Liver (tissue), 3 donors: Measurements from ENCODE around the gene THOC7.

ENCODE experiments used
- CTCF ChIP-seq: fragments of 150-350 bp; IDR thresholded peaks from 2 replicates; pipeline ENCODE4 v1.5.1; 2017; ENCODE audit warnings: improper control_type of control experiment, low read depth, low read length; ENCODE audit not compliant: missing input control
- EGR1 ChIP-seq, 2 donors: IDR thresholded peaks; 2 replicates each; pipeline ENCODE4 v1.6.1; 2016 to 2018; ENCODE audit warnings: antibody characterized with exemption in 2 of 2, low read depth in 2 of 2
- FOXA1 ChIP-seq: IDR thresholded peaks from 2 replicates; pipeline ENCODE4 v1.6.1; 2016; ENCODE audit warnings: antibody characterized with exemption
- GABPA ChIP-seq, 2 donors: IDR thresholded peaks in 1 of 2; conservative IDR thresholded peaks in 1 of 2; 2 replicates each; pipeline ENCODE4 v1.6.1; 2016; ENCODE audit warnings: antibody characterized with exemption in 2 of 2, mild to moderate bottlenecking in 1 of 2, moderate library complexity in 1 of 2
- HNF4G ChIP-seq: IDR thresholded peaks from 2 replicates; pipeline ENCODE4 v1.6.1; 2016; ENCODE audit warnings: antibody characterized with exemption
- JUND ChIP-seq, 2 donors: IDR thresholded peaks; 2 replicates each; pipeline ENCODE4 v1.6.1; 2016; ENCODE audit warnings: antibody characterized with exemption in 2 of 2
- RAD21 ChIP-seq, 2 donors: IDR thresholded peaks; 2 replicates each; pipeline ENCODE4 v1.6.1; 2016; ENCODE audit warnings: antibody characterized with exemption in 2 of 2, mild to moderate bottlenecking in 2 of 2
- RXRA ChIP-seq, 2 donors: IDR thresholded peaks; 2 replicates each; pipeline ENCODE4 v1.6.1; 2017 to 2018; ENCODE audit warnings: antibody characterized with exemption in 2 of 2, mild to moderate bottlenecking in 1 of 2
- SP1 ChIP-seq: IDR thresholded peaks from 2 replicates; pipeline ENCODE4 v1.6.1; 2018; ENCODE audit warnings: antibody characterized with exemption, mild to moderate bottlenecking
- TAF1 ChIP-seq: conservative IDR thresholded peaks from 2 replicates; pipeline ENCODE4 v1.6.1; 2016; ENCODE audit warnings: antibody characterized with exemption, mild to moderate bottlenecking
- YY1 ChIP-seq: IDR thresholded peaks from 2 replicates; pipeline ENCODE4 v1.6.1; 2016; ENCODE audit warnings: antibody characterized with exemption, mild to moderate bottlenecking
- ZBTB33 ChIP-seq: IDR thresholded peaks from 2 replicates; pipeline ENCODE4 v1.6.1; 2016; ENCODE audit warnings: antibody characterized with exemption
- TF ChIP-seq, protein P1 (sequence below): IDR thresholded peaks from 2 replicates; pipeline ENCODE4 v1.6.1; 2016; ENCODE audit warnings: antibody characterized with exemption, mild to moderate bottlenecking
- TF ChIP-seq, protein P2 (sequence below): IDR thresholded peaks from 2 replicates; pipeline ENCODE4 v1.6.1; 2016; ENCODE audit warnings: antibody characterized with exemption
- donor health status: healthy.
- donor health status: healthy.

GRCh38 chr3:63911509-63911872 is 47.9 kb upstream of the THOC7 start:
- TF ChIP-seq, protein P1, sequence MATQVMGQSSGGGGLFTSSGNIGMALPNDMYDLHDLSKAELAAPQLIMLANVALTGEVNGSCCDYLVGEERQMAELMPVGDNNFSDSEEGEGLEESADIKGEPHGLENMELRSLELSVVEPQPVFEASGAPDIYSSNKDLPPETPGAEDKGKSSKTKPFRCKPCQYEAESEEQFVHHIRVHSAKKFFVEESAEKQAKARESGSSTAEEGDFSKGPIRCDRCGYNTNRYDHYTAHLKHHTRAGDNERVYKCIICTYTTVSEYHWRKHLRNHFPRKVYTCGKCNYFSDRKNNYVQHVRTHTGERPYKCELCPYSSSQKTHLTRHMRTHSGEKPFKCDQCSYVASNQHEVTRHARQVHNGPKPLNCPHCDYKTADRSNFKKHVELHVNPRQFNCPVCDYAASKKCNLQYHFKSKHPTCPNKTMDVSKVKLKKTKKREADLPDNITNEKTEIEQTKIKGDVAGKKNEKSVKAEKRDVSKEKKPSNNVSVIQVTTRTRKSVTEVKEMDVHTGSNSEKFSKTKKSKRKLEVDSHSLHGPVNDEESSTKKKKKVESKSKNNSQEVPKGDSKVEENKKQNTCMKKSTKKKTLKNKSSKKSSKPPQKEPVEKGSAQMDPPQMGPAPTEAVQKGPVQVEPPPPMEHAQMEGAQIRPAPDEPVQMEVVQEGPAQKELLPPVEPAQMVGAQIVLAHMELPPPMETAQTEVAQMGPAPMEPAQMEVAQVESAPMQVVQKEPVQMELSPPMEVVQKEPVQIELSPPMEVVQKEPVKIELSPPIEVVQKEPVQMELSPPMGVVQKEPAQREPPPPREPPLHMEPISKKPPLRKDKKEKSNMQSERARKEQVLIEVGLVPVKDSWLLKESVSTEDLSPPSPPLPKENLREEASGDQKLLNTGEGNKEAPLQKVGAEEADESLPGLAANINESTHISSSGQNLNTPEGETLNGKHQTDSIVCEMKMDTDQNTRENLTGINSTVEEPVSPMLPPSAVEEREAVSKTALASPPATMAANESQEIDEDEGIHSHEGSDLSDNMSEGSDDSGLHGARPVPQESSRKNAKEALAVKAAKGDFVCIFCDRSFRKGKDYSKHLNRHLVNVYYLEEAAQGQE, result no peak
- TF ChIP-seq CTCF, result no peak
- no peak for TF ChIP-seq YY1
- no peak for TF ChIP-seq TAF1
- no peak for TF ChIP-seq RAD21 (IDR thresholded peaks at IDR 0.05)
- TF ChIP-seq, protein P2, sequence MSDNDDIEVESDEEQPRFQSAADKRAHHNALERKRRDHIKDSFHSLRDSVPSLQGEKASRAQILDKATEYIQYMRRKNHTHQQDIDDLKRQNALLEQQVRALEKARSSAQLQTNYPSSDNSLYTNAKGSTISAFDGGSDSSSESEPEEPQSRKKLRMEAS, result no peak
- no peak for TF ChIP-seq EGR1 (IDR thresholded peaks at IDR 0.05; ENCODE audit: low read depth in 2 of 2)
- TF ChIP-seq GABPA (IDR thresholded peaks at IDR 0.05 in 1 of 2, conservative IDR thresholded peaks at IDR 0.05 in 1 of 2), result no peak
- TF ChIP-seq JUND (IDR thresholded peaks at IDR 0.05), result no peak
- TF ChIP-seq SP1, result no peak
- TF ChIP-seq RXRA (IDR thresholded peaks at IDR 0.05), result no peak
- TF ChIP-seq ZBTB33, result no peak
- TF ChIP-seq FOXA1, result no peak
- no peak for TF ChIP-seq HNF4G
